Iris pigment epithelial cell (primary cell): ENCODE results near the gene CPSF4L.

ENCODE experiments used
- DNase-seq: peaks from one replicate; pipeline ENCODE4 v3.0.0-alpha.2; 2011; ENCODE audit warnings: low read depth

The CPSF4L gene

DNA sequence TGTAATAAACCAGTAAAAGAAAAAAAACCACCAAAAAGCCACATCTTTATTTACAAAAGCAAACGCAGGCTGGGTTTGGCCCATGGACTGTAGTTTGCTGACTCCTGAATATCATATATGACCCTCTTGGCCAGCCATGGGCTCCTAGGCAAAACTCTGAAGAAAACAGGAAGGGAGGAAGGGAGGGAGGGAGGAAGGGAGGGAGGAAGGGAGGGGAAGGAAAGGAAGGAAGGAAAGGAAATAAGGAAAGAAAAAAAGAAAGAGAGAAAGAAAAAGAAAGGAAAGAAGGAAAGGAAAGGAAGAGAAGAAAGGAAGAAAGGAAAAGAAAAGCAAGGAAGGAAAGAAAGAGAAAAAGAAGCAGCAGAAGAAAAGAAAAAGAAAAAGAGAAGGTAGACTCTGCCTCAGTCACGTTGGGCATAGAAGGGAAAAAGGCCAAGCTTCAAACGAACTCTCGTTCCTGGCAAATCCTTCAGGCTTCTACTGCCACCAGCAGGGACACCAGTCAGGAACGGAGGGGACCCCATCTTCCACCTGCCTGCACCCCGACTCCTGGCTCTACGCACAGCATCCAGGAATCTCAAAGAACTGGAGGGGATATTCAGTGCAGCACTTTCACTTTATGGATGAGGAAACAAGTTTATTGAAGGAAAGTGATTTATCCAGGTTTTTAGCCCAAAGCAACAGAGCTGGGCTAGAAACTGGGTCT is 28.0 kb upstream of the CPSF4L start:
- DNase-seq = no peak

GRCh38 chr17:73288534-73289302 is 27.0 kb upstream of the CPSF4L start:
- DNase-seq = no peak

GRCh38 chr17:73286863-73287296 is 25.2 kb upstream of the CPSF4L start:
- DNase-seq = peak; percentile 67

DNA sequence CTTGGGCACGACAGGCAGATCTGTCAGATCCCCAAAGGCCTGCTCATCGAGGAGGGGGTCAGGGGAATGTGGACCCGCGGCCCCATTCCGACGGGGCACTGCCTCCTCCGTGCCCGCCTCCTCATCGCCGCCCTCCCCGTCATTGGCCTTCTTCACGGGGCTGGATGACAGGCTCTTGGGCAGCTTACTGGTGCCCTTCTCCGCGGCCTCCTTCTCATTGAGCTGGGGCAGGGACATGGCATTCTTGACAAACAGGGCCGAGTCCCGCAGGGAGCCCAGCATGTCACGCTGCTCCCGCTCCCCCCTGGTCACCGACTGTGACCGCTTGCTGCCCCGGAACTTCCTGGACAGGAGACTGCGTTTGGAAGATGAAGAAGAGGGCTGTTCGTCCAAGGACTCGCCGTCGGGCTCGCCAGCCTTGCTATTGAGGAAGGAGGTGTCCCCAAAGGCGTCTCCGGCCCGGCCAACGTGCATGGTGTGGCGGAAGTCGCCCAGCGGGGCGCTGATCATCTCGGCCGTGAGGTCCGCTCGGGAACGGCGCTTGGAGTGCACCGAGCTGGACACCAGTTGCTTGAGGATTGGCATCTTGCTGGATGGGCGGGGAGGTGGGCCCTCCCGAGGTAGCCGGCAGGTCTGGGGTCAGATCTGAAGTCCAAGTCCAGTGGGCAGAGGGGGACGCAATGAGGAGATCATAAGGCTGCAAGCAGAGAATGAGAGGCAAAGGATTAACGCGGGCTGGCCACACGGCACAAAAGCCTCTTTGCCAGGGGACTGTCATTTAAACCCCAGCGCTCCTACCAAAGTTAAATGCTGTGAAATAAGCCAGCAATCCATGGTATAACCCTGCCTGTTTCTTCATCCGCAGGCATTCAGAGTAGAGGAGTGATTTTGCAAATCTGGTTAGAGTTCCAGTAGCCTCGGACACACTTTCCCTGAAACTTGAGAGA is 24.5 kb upstream of the CPSF4L start:
- DNase-seq = no peak

DNA sequence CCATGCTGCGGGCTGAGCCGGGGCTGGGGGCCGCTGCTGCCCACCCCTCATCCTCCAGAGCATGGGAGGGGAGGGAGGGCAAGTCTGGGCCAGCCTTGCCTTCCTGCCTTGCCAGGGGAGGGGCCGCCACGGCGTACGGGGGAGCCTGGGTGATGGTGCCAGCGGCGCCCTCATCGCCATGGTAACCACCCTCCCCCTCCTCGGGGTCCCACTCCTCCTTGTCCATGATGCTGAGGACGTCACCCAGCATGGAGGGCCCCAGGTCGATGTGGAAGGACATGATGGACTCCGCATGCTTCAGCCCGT is 23.9 kb upstream of the CPSF4L start:
- DNase-seq = no peak

GRCh38 chr17:73284906-73285602 is 23.4 kb upstream of the CPSF4L start:
- no peak for DNase-seq

DNA sequence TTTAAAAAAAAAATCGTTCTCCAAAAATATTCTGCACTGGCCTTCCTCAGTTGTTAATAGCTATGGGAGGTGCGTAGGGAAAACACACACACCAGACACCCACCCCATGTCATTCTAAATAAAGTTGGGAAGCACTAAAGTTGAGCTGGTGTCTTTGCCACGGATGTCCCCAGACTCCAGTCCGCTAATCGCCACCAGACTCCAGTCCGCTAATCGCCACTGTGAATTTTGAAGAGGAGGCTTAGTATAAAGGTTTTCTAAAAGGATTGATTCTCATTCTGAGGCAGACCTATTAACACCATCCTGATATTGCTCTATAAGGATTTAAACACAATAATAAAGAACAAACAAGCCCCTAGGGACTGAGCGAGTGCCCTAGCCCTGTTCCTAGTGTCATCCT is 22.7 kb upstream of the CPSF4L start:
- DNase-seq = no peak

DNA sequence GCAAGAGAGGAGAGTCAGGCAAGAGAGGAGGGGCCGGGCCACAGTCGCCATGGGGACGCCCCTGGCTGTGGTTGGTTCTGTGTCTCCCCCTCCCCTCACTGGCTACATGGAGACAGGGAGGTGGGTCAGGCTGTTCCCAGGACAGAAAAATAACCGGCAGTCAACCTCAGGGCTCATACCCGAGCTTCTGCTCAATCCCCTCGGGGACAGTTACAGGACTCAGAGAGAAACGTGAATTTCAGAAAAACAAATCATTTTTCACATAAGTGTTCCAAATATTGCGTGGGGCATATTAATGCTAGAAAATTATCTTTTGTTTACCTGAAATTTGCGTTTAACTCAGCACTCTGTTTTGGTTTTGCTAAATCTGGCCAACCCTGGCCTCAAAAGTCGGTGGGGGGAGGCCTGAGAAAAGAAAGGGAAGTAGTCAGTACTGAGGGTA is 22.2 kb upstream of the CPSF4L start:
- no peak for DNase-seq

DNA sequence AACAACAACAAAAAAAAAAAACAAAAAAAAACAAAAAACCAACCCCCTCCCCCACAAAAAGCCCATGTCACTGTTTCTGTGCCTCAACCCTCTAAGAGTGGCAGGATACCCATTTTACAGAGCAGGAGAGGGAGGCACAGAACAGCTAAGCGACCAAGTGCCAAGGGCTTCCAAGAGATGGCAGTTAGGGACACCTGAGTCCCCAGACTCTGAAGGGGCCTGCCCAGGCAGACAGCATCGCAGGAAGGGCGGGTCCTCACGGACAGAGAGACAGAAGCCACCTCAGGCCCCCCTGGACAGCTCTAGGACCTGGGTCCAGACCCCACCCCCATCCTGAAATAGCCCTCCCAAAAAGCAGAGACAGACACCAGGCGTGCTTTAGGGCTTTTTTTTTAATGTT is 21.6 kb upstream of the CPSF4L start:
- no peak for DNase-seq

DNA sequence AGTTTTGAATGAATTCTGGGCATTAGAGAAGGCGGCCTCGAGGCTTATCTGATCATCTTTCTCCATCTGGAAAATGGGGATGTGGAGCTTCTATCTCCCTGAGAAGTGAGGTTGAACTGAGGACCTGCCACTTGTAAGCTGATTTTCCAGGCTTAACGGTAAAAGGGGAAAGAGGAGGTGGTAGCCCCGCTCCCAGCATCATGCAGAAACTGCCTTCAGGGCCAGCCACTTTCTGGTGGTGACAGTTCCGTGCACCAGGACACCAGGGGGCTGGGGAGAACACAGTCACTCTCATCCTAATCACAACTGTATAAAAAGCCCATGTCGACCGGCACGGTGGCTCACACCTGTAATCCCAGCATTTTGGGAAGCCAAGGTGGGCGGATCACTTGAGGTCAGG is 20.9 kb upstream of the CPSF4L start:
- no peak for DNase-seq

GRCh38 chr17:73281928-73282327 is 20.2 kb upstream of the CPSF4L start:
- DNase-seq = no peak

- DNase-seq = no peak
Observed at GRCh38 chr17:73280191-73280590, 18.5 kb upstream of the CPSF4L start.

- no peak for DNase-seq
Observed at GRCh38 chr17:73279704-73280103, 18.0 kb upstream of the CPSF4L start.

DNA sequence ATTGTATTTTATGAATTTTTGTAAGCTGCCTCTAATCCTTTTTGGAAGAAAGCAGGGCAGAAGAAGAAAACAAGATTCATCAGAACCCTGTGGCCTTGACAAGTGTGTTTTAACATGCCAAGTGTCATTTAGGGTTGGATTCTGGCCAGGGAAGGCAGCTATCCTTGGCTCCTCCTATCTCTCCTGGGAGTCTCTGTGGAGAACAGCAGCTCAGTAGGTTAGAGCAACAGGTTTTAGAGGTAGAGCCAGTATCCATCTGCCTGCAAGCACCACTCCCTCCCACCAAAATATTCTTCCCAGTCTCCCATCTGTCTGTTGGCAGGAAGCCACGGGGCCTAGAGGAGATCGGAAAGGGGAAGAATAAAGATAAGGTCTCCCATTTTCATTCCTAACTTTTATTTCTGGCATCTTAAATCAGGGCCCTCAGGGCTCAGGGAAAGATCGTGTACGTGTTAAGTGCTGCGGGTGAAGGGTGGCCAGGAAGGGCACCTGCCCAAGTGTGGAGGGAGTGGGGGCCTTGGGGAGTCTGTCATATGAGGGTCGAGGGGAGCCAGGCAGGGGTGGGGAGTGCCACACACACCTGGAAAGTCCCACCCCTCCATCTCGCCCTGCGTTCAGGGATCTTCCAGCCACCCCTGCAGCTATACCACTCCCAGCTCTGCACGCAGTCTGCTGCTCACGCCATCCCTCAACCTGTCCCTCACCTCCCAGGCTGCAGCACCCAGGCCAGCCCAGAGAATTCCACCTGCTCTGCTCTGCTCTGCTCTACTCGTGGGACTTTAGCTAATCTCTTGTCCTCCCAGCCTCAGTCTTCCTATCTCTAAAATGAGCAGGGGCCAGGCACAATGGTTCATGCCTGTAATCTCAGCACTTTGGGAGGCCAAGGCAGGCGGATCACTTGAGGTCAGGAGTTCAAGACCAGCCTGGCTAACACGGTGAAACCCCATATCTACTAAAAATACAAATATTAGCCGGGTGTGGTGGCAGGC is 17.1 kb upstream of the CPSF4L start:
- no peak for DNase-seq

GRCh38 chr17:73278049-73278464 is 16.4 kb upstream of the CPSF4L start:
- no peak for DNase-seq

DNA sequence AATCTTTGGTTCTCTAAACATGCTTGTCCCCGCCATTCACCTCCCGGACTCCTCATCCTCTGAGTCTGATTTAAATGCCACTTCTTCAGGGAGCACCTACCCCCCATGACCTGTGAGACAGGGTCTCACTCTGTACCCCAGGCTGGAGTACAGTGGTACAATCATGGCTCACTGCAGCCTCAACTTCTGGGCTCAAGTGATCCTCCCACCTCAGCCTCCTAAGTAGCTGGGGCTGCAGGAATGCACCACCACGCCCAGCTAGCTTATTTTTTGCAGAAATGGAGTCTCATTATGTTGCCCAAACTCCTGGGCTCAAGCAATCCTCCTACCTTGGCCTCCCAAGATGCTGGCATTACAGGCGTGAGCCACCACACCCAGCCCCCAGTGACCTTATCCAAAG is 12.8 kb upstream of the CPSF4L start:
- no peak for DNase-seq

DNA sequence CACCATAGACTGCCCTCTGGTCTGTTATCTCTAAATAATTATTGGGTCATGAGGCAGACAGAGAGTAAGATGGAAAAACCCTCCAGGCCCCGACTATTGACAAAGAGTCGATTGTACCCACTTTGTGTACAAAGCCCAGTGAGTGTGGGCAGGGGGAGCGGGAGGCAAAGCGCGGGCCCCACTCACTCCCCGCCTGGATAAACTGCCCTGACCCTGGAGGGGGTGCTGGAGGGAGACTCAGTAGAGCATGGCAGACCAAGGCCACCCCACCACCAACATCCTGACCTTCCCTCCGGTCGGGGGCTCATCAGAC is 11.2 kb upstream of the CPSF4L start:
- no peak for DNase-seq

DNA sequence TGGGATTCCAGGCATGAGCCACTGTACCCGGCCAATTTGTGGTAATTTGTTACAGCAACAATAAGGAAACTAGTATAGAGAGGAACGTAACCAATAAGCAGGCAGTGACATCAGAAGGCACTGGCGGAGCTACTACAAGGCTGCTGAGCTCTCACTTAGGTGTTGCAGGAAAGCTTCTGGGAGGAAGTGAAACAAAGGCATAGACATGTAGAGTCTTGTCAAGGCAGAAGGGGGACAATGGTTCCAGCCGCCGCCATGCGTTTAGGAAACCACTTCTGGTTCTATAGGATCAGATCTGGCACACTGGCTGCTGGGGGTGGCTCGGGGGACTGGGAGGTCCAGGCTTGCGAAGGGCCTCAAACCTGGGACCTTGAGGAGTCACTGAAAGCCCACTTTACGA is 9.4 kb upstream of the CPSF4L start:
- DNase-seq = no peak

GRCh38 chr17:73269791-73270190 is 8.1 kb upstream of the CPSF4L start:
- no peak for DNase-seq

GRCh38 chr17:73269329-73269615 is 7.6 kb upstream of the CPSF4L start:
- no peak for DNase-seq
